T follicular helper cell (primary cell): Measurements from ENCODE around the gene ITFG1.

ENCODE experiments used
- DNase-seq: peaks from one replicate; pipeline ENCODE4 v3.0.0-alpha.2; 2020; ENCODE audit warnings: low read depth
- total RNA-seq, 2 experiments: gene quantifications; one replicate each; lab custom pipeline; 2026; lab: John Stamatoyannopoulos, UW

The ITFG1 gene
- total RNA-seq = 28.9 to 38.6 reads per million in 2 experiments

DNA sequence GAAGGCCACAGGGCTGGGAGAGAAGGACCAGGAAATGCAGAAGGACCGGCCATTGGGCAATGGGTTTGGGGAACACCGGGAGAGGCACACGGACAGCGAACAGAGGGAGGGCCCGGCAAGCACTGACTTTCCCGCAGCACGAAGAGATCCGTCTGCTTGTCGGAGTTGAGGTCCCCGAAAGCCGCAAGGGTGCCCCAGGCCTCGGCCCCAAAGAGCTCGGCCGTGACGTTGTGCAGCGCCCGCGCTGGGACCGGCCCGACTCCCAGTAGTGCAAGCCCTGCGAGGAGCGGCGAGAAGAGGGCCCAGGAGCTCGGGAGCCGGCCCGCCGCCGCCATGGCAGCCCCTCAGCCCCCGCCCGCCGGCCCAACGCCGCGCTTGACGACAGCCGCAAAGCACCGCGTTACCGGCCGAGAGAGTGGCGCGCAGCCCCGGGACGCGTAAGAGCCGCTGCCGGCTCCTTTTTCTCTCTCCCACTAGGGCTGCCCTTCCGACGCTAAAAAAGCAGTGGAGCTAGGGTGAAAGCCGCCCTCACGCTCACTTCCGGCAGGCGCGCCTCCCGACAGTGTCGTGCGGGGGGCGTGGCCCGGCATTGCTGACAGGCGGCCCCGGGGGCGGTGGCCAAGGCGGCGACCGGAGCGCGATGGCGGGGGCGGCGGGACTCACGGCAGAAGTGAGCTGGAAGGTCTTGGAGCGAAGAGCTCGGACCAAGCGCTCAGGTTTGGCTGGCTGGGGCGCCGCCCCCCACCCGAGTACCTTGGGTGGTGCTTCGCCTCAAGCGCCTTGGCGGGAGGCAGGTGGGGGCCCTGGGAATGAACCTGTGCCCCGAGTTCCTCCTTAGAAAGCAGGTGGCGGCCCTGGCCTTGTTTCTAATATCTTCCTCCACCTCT is at the start of gene ITFG1, which contains the start of gene PHKB:
Gene ITFG1 (minus strand): TSS at position 353 of the 887 bp plus-strand sequence. CDS start 18 bp downstream, at position 335.
Gene PHKB (plus strand): TSS at position 621 of the 887 bp plus-strand sequence. CDS start 20 bp downstream, at position 641.
- peak; percentile 95 for DNase-seq

DNA sequence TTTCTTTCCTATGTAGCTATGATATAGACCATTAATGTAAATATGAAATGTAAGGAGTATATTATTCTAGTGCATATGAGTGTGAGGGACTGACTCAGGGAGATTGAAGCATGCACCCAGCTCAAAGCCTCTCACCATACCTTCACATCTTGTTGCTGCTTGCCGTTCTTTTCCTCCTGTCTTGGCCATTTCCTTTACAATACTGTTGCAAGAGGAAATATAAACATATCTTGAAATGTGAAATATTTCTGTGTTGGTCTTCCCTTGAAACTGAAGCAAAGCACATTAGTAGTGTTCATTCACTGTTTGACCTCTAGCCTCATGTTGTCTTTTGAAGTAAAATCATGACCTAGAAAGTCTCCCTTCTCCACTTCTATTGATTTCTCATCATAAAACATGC is 46.8 kb upstream of the ITFG1 start:
- no peak for DNase-seq

DNA sequence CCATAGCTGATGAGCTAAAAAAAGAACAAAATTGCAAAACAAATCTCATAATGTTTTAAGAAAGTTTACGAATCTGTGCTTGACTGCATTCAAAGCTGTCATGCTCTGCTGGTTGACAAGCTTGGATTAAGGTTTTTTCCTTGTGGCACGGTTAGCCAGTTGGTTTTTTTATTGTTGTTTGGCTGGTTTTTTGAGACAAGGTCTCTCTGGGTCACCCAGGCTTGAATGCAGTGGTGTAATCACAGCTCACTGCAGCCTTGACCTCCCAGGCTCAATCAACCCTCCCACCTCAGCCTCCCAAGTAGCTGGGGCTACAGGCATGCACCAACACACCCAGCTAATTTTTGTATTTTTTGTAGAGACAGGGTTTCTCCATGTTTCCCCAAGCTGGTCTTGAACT is 45.9 kb upstream of the ITFG1 start:
- DNase-seq = no peak

DNA sequence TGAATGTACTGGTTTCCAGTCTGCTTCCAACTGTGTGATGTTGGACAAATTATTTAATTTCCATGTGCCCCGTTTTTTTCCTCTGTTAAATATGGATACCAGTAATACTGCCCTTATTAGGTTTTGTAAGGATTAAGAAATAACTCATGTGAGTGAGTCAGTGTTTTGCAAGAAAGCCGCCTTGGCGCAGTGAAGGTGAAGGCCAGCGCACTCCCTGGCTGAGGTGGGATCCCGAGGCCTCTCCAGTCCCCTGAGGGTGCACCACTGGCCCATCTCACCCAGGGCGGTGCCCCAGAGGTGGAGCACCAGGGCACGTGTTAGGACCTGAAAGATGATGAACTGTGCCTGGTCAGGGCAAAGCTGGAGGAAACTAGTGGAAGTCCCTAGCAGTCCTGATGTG is 43.7 kb upstream of the ITFG1 start:
- no peak for DNase-seq

DNA sequence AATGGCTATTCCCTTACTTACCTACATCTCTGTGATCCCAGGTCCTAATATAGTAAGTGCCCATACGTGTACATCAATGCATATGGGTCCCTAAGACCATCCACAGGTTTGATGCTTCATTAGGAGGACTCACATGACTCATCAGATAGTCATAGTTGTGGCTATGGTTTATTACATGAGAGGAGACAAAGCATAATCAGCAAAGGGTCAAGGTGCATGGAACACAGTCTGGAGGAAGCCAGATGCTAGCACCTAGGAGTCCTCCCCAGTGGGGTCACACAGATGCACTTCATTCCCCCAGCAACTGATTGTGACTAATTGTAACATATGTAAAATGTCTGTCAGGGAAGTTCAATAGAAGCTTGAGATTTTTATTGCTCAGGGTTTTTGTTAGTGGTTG is 43.1 kb upstream of the ITFG1 start:
- no peak for DNase-seq

DNA sequence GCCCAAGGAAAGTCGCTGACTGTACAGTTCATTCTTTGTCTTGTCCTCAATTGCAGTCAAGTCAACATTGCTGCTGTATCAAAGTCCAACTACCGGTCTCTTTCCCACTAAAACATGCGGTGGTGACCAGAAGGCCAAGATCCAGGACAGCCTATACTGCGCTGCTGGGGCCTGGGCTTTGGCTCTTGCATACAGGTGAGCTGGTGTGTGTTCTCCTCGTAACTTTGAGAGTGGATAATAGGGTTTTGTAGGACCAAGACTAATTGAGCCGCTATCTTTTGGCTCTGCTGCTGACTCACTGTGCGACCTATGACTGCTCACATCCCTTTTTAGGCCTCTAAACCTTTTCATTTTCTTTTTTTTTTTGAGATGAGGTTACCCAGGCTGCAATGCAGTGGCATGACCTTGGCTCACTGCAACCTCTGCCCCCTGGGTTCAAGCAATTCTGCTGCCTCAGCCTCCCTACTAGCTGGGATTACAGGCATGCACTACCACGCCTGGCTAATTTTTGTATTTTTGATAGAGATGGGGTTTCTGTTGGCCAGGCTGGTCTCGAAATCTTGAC is 38.9 kb upstream of the ITFG1 start:
- no peak for DNase-seq

DNA sequence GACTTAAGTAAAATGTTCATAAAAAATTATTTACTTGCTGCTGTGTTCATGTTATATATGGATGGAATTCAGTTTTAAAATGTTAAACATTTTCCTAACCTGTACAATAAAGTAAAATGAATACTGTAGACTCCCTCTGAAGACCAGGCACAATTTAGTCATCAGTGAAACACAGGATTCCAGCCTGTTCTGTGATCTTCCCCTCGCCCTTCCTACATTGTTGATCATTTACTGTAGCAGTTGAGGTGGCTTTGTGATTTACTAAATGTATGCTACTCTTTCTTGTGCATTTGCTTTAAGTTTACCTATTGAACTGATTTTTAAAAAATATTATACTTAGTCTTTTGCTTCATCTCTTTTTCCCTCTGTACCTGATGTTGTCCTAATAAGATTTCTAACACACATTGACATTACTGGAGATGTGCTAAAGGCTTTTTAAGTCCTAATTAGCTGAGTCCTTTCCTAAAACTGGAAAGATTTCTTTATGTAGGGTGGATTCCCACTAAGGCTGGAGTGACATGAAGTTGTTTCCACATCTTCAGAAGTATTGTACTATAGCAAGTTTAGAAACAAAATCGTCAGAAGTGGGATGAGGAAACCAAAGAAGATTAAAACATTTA is 38.3 kb upstream of the ITFG1 start:
- no peak for DNase-seq

DNA sequence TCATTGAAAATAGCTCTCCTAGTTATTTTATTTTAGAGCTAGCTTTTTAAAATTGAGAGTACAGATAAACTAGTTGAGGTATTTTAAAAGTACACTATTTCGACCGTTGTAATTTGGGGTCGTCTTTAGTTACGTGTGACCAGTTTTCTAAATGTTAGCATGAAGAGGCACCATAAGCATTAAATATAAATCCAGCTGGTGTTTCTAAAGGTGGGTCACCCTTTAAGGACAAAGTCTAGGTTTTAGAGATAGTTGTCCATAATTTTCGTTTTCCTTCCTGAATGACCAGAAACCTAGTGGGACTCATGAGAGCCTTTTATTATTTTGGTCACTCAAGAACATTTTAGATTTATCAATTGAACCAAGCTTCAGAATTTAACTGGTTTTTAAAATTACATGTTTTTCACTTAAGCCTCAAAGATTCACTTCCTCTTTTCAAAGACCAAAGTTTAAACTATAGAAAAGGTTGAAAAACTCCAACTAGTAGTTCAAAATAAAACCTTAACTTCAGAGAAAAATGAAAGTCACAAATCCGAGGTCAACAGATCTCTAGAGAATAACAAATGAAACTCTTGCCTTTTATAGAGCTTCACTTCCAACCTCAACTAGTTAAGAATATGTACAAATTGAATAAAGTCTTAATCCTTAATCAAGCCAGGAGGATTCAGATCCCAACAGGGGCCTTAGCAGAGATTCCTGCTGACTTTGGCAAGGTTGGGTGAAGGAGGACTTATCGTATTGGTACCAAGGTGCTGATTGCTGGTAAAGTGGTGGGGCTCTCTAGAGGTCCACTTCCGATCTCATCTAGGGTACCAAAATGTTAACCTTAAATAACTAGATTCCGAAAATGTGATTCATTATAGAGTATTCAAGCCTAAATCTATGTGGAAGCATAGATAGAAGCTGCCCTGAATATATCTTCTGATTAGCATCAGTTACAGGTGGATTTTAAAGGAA is 32.8 kb upstream of the ITFG1 start:
- DNase-seq = no peak

DNA sequence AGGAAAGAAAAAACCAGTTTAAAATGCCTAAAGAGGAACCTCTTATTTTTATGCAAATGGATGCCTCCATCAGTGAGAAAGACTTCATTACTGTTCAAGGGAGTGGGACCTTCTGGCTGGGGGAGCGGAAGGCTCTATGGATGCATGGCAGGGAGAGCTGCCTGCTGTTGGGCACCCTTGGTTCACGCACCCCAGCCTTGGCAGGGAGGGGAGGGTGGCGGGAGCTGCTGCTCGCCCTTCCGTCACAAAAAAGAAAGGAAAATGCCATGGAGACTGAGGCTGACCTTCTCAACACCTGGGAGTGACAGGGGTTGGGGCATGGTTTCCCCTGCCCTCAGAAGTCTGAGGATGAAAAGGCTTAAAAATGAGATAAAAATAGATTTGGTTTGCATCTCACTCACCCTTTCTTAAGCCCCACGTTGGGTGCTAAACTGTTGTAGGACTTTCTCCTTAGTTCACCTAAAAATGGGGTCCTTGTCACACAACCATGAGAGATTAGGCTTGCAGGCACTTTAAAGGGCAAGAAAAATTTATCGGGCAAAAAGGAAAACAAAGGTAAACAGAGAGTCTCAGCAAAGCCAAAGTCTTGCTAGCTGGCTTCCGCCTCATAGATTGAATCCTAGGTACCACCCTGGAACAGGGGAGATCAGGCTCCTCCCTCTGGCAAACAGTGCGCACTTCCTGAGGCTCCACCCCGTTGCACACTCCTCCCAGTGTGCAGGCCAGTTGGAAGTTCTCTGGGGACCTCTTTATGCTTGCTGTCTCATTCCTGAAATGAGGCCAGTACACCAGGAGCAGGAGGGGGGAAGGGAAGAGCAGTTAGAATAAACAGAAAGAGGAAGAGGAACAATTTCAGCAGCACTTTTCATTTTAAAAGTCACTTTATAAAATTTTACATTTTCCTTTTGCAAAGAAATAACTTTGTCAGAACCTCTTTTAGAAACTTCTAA is 31.8 kb upstream of the ITFG1 start:
- DNase-seq = no peak

DNA sequence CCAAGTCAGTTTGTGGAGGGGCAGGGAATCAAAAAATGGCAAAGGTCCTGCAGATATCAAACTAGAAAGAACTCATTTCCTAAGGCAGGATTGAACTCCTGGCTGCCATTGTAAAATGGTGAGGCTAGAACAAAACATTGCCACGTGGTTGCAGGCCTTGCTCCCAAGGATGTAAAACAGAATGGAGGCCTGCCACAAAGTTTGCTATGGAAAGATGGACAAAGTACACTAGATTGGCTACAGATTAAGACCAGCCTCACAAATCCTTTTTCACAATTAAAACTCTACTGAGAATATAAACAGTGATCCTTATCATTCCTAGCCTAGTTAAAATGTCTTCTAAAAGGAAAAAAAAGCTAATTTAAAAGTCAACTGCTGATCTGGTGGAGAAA is 31.2 kb upstream of the ITFG1 start:
- DNase-seq = no peak

DNA sequence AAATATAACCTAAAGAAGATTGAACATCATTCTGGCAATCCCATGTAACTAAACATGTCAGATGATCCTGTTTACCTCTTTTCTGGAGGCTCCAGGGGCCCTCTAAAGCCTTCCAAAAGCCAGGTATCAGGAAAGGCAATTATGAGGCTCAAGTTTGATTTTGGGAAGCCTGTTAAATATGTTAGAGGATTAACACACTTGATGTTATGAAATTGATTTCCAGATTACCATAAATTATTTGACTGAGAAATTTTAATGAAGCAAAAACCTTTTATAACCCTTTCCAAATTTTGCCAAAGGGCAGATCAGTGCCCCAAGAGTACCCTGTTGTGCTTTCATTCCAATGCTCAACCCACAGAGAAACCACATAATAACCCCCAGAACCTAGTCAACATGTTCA is 29.6 kb upstream of the ITFG1 start:
- no peak for DNase-seq

DNA sequence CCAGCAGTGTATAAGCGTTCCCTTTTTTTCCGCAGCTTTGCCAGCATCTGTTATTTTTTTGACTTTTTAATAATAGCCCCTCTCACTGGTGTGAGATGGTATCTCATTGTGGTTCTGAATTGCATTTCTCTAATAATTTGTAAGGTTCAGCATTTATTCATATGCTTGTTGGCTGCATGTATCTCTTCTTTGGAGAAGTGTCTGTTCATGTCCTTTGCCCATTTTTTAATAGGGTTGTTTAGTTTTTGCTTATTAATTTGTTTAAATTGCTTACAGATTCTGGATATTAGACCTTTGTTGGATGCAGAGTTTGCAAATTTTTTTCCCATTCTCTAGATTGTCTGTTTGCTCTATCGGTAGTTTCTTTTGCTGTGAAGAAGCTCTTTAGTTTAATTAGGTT is 27.2 kb upstream of the ITFG1 start:
- DNase-seq = no peak

DNA sequence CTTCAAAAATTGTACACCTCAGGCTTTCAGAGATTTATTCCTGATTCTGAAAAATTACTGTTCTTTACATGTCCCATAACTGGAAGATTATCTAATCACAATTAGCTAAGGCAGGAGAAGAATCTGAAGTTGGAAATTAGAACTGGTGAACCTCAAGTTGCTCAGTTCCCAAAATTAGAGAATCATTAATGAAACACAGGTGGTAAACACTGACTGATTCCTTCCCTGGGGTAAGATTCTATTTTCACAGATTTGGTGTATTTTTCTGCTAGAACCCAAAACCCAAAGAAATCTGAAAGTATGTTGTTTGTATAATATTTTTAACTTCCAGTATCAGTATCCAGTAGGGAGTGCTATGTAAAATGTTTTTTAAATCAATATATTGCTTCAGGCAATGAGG is 26.0 kb upstream of the ITFG1 start:
- no peak for DNase-seq

DNA sequence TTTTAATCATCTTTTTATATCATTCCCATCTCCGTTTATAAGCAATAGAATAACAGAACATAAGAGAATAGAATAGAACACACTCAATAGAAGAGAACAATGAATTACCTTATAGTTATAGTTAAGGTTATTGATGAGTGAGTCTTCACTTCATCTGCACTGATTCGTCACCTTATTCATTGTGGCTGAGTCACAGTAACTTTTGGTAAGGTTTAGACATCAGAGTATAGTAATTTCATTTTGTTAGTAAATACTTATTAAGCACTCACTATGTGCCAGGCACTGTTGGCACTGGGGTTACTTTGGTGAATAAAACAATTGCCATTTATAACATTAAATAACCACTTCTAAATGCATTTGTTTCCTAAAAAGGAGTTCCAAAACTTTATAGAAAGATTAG is 22.8 kb upstream of the ITFG1 start:
- DNase-seq = no peak

DNA sequence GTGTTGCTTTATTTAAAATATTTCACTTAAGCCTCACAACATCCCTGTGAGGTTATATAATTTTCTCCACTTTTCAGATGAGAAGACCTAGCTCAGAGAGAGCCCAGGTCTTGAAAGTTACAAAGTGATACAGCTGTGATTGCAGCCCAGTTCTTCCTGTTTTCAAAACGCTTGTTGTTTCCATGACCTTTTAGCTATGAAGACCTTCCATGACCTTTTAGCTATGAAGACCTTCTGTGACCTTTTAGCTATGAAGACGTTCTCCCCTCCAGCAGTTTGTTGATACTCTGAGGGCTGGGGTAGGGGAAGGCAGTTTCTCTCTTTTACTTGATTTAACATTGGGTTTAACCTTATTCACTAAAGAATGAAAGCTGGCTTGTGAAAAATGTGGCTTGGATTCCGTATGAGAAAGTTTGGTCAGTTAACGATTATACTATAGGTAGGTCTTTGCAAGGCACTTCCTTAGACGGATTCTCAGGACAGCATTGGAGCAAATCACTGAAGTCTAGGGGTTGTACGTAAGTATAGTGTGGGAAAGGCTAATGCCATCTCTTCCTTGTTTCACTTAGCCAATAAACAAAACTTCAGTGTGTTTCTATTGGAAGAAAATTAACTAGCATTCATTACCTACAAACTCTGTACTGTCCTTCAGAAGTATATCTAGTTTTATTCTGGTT is 21.0 kb upstream of the ITFG1 start:
- DNase-seq = no peak

DNA sequence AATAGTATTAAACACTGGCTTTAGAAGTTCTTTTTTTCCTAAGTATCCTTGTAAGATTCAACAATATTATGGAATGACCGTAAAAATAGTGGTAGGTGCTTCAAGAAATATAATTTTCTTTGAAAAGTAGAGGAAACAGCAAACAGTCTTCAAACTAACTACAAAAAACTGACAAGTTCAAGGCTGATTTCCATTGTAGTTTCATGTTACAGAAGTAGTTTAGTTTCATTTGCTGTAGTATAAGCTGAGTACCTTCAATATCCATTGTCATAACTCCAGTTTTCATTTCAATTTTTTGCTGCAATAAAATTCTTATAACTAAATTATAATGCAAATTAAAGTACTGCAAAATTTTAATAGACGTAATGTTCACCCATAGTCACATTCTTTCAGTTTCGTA is 19.5 kb upstream of the ITFG1 start:
- no peak for DNase-seq

DNA sequence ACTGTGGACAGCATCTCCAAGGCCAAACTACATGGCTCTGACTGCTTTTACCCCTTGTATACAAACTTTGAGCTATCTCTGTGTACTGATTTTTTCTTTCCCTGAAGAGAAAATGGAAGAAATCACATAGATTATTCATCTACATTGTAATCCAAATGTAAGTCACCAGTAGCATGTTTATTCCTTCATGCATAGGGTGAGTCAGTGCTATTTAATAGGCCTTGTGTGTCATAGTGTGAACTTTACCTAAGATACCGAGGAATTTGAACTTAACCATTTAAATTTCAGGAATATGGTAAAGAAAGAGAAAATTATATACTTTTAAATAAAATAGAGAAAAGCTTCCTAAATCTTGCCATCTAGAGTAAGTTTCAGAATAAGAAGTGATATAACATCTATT is 16.8 kb upstream of the ITFG1 start:
- DNase-seq = no peak

DNA sequence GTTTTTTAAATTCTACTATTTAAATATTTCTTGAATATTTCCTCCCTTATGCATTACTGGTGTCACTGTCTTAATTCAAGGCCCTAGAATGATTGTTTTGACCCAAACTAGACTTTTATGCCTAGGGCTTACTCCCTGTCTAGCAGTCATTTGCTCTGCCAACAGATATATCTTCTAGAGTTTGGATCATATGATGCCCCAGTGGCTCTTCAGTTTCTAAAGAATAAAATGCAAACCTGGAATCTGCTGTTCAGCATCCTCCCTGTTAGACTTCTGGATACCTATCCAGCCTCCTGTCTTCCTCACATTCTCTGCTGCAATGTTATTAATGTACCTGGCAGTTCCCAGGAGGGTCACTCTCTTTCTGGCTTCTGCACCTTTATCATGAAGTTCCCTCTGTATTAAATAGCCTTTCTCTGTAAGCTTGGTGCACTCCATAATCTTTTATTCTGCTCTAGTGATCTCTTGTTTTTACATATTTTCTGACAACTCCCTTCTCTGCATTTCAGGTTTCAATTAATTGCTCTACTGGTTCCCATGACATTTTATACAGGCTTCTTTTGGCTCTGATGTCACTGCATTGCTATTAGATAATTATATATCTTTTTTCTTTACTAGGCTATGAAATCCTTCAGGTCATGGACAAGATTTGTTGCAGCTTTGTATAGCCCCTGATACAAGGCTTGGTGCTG is 15.9 kb upstream of the ITFG1 start:
- no peak for DNase-seq

DNA sequence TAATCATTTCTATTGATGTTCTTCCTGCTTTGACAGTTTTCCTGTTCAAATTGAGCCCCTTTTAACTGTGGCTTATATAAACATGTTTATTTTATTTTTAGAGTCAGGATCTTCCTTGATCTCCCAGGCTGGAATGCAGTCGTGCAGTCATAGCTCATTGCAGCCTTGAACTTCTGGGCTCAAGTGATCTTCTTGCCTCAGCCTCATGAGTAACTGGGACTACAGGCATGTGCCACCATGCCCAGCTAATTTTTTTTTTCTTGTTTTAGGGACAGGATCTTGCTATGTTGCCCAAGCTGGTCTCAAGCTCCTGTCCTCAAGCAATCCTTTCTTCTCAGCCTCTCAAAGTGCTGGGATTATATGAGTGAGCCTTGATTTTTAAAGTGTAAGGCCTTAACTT is 14.9 kb upstream of the ITFG1 start:
- DNase-seq = no peak

DNA sequence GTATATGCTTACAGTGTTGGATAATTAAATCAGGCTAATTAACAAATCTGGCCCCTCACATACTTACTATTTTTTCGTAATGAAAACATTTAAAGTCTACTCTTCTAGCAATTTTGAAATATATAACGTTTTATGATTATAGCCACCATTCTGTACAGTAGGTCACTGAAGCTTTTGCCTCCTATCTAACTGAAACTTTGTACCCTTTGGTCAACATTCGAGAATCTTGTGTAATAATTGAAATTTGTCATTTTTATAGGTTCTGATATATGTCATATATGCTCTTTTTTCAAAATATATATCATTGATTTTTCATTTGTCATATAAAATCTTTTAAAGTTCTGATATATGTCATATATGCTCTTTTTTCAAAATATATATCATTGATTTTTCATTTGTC is 12.9 kb upstream of the ITFG1 start:
- DNase-seq = no peak
